GM19099 (cell line): ENCODE results near the gene CAPN9.

Experiments
- POLR2A ChIP-seq: IDR thresholded peaks from 3 replicates; pipeline ENCODE4 v1.6.1; 2011; ENCODE audit warnings: low read depth; ENCODE audit not compliant: insufficient read length; ENCODE audit errors: extremely low read depth

Gene CAPN9

DNA sequence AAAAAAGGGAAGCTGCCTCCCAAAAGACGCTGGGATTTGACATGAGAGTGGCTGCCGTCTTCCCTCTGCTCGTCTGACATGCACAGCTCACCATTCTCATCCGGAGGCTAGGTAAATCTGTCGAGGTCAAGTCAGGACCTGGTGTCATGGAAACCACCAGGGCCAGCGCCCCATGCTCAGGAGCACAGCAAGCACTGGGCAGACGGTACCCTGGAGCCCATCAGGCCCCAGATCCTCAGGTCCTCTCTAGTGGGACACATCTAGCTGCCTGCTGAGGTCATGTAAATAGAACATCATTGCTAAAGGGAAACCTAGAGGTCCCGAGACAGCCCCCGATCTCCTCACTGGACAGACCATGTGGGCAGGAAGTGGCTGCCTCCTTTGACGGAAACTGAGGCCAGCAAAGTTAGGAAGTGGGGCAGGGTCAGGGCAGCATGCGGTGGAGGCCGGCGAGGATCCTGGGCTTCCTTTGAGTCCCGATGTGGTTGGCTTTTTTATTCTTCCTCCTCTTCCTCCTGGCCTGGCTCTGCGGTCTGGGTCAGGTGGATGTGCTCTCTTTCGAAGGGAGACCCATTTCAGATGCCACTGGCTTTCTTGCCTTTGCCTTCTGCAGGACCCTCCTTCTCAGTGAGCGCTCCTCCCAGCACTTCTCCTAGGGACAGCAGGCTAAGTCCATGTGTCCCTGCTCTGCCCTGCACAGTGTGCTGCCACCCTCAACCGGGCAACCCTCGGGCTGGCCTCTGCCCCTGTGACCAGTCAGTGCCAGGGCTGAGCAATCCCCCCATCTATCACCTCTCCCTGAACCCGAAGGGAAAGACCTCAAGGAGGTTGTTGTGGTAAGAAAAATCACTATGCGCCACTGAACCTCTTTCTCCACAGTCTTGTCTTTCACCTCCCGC, 39.2 kb upstream of the CAPN9 start:
- no peak for TF ChIP-seq POLR2A

DNA sequence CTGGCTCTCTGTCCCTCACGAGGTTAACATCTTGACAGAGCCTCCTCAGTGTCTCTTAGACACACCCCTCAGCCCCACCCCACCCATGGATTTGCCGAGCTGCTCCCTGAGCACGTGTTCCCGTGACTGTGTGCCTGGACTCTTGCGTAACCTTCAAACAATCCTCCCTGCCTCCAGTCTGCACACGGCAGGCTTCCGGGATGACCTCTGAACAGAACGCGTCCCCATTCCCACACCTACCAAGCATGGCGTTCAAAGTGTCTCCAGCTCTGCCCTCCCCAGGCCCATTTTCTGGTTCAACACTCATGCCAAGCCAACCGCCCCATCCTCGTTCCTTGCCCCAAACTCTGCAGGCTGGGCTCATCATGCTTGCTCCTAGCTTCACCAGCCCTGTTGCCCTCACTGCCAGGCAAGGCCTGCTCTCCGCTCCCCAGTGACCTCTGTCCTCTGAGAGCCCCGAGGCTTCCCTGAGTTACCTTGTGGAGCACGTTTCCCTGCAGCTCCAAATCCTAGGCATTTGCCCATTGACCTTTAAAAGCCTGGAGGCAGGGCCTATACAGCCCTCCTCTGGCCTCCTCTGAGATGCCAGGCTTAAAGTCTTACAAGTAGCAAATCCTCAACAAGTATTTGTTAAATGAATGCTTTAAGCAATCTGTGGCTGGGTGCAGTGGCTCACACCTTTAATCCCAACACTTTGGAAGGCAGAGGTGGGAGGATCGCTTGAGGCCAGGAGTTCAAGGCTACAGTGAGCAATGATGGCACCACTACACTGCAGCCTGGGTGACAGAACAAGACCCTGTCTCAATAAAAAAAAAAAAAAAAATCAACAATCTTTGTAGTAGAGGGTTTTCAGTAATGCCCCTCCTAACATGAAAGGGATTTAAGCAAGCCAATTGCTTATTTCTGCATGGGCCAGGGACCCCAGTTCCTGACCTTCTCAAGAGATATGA, 38.3 kb upstream of the CAPN9 start:
- no peak for TF ChIP-seq POLR2A

DNA sequence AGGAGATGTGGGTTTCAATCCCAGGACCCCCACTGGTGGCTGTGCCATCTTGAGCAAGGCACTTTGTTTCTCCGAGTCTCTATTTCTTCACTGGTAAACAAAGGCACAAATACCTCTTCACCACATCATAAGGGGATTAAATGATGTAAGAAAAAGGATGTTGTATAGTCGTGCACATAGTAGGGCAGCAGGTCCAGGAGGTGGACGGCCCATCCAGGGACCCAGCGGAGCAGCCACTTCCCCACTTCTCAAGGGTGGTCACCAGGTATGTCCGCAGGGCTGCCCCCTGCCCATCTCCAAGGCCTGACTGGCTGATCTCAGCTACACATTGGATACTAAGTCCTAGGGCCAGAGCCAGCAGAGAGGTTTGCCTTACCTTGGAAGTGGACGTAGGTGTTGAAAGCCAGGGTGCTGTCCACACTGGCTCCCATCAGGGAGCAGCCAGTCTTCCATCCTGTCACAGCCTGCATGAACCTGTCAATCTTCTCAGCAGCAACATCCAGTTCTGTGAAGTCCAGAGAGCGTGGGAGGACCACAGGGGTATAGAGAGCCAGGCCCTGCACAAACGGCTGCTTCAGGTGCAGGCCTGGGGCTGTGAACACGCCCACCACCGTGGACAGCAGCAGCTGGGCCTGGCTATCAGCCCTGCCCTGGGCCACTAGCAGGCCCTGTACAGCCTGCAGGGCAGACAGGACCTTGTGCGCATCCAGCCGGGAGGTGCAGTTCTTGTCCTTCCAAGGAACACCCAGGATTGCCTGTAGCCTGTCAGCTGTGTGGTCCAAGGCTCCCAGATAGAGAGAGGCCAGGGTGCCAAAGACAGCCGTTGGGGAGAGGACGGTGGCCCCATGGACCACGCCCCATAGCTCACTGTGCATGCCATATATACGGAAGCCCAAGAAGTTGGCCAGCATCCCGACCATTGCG, 37.3 kb upstream of the CAPN9 start:
- TF ChIP-seq POLR2A, result no peak

DNA sequence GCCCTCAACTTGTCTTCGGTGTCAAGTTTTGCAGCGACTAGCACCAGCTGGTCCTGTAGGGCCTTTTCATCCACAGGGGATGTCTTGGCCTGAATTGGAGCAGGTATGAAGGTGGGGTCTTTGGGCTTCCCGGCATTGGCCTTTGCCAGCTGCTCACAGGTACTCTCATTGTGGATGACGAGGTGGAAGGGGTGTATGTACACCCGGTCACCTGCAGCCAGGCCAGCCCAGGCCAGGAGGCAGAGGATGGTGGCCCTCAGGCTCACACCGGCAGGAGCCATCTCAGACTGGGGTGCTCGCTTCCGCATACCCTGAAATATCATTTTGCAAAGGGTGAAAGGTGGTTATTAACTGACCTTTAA, 36.7 kb upstream of the CAPN9 start:
- TF ChIP-seq POLR2A, result no peak

DNA sequence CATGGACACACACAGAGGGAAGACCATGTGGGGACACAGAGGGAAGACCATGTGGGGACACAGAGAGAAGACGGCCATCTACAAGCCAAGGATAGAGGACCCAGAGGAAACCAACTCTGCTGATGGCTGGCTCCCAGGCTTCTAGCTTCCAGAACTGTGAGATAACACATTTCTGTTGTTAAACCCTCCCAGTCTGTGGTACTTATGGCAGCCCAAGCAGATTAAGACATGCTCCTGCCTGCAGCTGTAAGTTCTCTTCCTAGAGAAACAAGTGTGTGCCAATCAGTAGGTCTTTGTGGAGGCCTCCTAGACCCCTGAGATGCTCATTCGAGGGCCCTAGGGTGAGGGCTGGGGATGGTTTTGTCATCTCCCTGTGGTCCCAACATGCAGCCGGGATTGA, 35.9 kb upstream of the CAPN9 start:
- TF ChIP-seq POLR2A, result no peak

DNA sequence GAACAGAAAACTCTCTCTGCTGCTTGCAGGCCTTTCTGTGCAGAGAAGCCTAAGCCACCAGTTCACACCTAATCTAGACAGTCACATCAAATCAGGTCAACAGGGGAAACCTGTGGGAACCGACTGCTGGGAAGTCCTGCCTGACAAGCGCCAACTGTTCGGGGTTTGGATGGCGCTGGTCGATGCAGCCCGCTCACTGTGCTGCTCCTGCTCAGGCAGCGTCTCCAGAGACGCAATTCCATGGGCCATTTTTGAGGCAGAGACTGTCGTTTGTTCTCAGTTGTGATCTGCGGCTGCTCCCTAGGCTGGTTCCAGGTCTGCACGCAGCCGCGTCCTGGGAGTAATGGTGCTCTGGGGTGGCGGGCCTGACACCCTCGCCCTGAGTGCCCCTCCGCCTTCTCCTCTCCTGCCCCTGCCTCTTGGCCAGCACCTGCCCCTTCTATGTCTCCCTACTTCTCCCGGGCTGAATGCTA, 34.7 kb upstream of the CAPN9 start:
- no peak for TF ChIP-seq POLR2A

DNA sequence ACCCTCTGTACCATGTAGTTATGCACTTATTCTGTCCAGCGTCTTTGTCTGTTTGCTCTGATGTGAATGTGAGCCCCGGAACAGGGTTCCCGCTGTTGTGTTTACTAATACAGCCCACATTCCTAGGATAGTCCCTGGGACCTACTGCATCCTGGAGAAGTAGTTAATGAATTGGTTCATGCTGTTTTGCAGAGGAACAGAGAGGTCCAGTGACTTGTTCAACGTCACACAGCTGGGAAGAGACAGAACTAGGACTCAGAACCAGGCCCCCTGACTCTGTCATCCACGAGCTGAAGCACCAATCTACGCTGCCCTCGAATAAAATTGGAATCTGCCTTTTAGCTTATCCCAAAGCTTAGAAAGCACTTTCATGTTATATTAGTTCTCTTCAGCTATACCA, 34.0 kb upstream of the CAPN9 start:
- no peak for TF ChIP-seq POLR2A

DNA sequence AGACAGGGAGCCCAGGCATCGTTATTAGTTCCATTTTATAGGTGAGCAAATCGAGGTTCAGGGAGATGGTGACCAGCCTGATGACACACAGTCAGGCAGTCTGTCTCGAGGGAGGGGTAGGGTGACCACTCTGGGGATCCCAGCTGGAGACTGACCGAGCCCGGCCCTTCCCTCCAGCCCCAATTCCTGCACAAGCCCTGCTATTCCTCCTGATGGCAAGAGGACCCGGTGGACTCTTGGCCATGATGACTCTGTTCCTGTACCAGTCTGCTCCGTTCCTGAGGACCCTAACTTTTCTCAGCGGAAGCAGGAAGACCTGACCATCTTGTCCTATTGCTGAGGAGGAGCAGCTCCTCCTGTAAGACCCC, 33.7 kb upstream of the CAPN9 start:
- no peak for TF ChIP-seq POLR2A

DNA sequence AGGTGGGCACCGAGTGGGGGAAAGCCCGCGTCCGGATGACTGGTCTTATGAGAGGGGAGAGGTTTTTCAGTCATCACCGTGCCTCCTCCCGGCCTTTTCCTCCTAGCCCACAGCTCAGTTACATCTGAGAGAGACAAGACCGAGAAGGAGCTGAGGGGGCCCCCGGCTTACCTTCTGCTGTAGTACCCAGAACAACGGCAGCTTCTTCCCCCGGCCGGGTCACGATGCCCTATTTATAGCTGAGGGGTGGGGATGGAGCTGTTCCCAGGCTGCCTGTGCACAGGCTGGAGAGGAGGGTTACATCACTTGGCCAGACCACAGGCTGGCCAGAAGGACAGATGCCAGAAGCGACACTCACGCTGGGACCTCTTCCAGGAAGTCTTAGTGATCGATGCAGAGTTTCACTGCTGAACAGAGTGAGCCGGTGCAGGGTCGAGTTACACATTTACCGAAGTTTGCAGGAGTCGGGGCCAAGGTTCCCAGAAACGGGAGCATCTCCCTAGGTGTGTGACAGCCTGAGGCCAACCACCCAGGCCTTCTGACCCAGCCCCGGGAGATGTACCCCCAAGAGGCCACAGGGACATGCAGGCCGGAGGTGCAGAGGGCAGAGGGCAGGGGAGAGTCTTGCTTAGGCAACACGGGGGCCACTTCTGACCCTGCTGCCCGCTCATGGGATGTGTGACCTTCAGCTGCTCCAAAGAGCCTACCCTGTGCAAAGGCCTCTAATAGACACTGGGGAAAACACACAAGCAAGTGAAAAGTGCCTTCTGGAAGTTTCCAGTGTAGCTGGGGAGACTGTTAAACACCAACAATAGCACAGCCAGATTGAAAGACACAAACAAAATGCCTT, 33.0 kb upstream of the CAPN9 start, which contains the start of gene AGT:
TSS of gene AGT (minus strand) at position 208 of the 850 bp plus-strand sequence. CDS start 3,299 bp downstream, outside the sequence.
- no peak for TF ChIP-seq POLR2A

DNA sequence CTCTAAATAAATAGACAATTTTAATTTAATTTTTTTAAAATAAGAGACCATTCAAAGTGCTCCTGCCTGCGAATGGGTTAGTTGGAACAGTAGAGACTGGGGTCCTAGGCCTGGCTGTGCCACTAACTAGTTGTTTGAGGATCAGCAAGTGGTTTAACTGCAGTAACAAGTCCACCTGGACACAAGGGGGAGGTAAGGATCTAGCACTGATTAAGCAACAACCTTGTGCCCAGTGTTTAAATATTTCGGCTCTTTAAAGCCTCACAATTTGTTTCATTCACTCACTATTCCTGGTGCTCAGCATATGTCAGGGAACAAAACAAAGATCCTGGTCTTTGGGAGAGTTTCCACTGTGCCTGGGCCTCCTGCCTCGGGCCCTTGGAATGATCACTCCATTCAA, 31.7 kb upstream of the CAPN9 start:
- TF ChIP-seq POLR2A, result no peak

DNA sequence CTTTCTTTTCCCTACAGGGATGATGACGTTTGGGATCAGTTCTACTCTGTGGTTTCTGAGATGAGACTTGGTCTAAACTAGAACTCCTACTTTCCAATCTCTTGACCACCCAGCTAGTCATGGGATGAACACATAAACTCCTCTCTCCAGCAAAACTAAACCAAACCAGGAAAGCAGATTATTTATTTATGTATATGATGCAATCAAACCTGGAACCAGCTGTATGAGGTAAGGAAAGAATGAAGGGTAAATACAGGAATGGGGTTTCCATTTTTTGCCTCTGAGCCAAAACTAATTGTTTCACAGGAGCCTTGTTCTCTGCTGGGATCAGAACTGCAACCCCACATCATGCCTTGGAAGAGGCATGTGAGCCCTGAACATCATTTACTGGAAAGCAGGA, 29.9 kb upstream of the CAPN9 start:
- no peak for TF ChIP-seq POLR2A

DNA sequence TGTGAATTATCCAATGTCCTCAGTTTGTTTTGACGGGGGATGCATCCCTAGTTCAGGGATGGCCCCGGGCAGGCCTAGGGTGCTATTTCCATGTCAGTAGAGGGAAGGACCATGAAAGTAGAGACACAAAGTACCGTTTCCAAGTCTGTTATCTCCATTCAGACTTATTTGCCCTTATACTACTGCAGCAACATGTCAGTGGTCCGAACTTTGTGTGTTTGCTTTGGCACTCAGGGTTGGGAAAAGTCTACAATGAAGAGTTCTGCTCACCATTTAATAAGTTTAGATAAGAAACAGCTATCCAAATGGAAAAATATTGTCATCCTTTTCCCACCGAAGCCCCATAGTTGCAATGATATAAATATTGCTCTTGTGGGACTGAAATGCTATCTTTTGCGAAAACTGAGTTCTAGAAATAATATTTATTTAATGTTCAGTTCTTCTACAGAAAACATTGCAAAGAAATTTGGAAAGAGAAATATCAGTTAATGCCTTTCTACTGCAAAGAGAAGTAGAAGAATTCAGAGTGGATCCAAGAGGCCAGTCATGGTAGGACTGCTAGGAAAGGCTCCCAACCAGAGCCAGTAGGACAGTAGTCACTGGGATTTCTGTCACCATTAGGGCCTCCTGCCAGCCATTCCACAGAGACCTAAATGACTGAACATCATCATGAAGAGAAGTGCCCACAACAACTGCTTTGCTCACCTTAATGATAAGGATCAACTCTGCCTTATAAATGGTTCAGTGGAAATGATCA, 21.8 kb upstream of the CAPN9 start:
- TF ChIP-seq POLR2A, result no peak

DNA sequence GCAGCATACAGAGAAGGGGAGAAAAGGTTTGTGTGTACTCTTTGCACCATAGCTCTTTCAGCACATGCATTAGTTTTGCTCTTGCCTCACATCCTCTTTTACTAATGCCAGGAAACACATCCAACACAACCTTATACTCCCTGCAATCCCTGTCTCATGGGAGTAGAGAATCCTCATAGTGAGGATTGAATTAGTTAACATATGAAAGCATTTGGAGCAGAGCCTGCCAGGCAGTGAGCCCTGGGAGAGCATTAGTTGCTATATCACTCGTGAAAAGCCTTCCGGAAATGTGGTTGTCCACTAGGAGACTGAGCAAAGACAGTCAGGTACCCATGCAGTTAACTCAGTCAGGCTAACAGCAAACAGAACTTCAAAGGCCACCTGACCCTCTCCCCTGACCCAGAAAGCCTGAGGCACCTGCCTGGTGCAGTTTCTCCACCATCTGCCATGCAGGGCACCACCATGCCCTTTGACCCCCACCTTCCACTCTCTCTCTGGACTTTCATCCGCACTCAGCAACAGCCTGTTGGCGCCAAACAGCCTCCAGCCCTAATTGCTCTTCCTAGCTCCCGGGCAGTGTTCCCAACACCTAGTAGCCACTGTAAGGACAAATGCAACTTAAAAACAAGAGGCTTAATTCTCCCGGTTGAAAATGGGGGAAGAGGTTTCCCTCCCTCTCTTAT, 18.3 kb upstream of the CAPN9 start:
- TF ChIP-seq POLR2A, result no peak

DNA sequence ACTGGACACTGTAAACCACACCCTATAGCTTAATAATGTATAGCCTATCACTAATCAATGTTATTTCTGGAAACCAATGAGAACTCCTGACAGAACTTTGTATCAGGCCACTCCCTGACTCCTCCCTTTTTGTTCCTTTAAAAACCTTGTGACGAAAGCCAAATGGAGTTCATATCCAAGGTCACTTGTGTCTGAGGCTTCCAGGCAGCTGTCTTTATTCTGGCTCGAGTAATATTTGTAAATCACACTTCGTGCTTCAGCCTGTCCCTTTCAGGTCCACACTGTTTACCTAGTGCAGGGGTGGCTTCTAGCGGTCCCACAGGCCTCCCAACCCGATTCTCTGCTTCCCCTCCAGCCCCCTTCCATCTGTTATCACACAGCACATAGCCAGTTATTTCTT, 16.2 kb upstream of the CAPN9 start:
- no peak for TF ChIP-seq POLR2A
